Measurements from ENCODE around the gene SOX3. TPM values are rescaled to one million over a fixed set of nuclear protein-coding genes. Genes with fewer than 3 reads are reported as not detected.

The SOX3 gene
- polyA plus RNA-seq, 1 experiment, result not detected

DNA sequence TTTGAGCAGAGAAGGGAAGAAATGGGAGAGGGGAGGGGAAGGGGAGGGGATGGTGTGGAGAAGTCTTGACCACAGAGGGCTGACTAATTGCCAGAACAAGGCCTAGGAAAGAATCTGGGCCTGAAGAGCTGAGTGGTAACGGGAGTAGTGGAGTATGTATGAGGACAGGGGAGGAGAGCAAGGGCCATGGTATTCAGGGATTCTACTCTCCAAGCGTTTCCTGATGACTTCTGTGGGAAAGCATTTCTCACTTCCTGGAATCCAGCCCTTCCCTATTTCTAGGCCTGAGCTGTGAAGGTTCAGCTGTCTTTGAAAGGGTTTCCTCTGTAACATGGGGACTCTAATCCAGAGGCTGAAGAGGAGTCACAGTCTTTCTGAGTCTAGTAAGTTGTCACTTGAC lies 19.7 kb upstream of the SOX3 start:
- POLR2A ChIA-PET, result no interaction called here
- TF ChIP-seq, protein P1, sequence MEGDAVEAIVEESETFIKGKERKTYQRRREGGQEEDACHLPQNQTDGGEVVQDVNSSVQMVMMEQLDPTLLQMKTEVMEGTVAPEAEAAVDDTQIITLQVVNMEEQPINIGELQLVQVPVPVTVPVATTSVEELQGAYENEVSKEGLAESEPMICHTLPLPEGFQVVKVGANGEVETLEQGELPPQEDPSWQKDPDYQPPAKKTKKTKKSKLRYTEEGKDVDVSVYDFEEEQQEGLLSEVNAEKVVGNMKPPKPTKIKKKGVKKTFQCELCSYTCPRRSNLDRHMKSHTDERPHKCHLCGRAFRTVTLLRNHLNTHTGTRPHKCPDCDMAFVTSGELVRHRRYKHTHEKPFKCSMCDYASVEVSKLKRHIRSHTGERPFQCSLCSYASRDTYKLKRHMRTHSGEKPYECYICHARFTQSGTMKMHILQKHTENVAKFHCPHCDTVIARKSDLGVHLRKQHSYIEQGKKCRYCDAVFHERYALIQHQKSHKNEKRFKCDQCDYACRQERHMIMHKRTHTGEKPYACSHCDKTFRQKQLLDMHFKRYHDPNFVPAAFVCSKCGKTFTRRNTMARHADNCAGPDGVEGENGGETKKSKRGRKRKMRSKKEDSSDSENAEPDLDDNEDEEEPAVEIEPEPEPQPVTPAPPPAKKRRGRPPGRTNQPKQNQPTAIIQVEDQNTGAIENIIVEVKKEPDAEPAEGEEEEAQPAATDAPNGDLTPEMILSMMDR (IDR thresholded peaks at IDR 0.05; ENCODE audit: low read depth, low read length), result no peak
- Histone ChIP-seq H3K27me3 (ENCODE audit: control insufficient read depth, insufficient read depth, low read length) (no peaks in the 10 kb centered on the region), H3K4me3 (ENCODE audit: low read depth, low read length) (no peak overlapping the region), H3K27ac (ENCODE audit: low read depth, low read length) (no peak overlapping the region), H3K9me3 (ENCODE audit: control insufficient read depth, insufficient read depth, low read length) (no peaks in the 10 kb centered on the region)
- no peak for DNase-seq (ENCODE audit: low read depth, low spot score)
- CTCF ChIA-PET, result no interaction called here

DNA sequence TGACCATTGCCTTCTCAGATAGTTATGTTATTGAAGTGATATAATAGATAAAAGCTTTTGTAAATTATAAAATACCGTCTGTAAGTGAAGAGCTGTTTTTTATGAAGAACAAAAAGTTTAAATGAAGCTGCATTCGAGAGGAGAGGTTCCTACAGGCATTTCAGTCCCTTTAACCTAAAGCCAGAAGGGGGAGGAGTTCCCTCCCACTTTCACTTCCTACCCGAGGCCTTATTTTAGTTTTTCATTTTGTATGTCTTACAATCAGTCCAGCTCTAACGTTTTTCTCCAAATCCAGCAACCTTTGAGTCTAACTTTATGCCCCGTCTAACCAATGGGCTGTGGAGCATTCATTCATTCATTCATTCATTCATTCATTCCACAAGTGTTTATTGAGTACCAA lies 16.5 kb upstream of the SOX3 start:
- Histone ChIP-seq H3K27ac (ENCODE audit: low read depth, low read length) (no peak overlapping the region), H3K9me3 (ENCODE audit: control insufficient read depth, insufficient read depth, low read length) (no peaks in the 10 kb centered on the region), H3K27me3 (ENCODE audit: control insufficient read depth, insufficient read depth, low read length) (no peaks in the 10 kb centered on the region), H3K4me3 (ENCODE audit: low read depth, low read length) (no peak overlapping the region)
- TF ChIP-seq, protein P1 (IDR thresholded peaks at IDR 0.05; ENCODE audit: low read depth, low read length), result no peak
- no peak for DNase-seq (ENCODE audit: low read depth, low spot score)
- CTCF ChIA-PET, result interaction anchor here (2.2 kb wide), 1 partner anchor 51 kb away, joined by 5 read pairs; no protein-coding TSS in a partner anchor
- POLR2A ChIA-PET, result no interaction called here

DNA sequence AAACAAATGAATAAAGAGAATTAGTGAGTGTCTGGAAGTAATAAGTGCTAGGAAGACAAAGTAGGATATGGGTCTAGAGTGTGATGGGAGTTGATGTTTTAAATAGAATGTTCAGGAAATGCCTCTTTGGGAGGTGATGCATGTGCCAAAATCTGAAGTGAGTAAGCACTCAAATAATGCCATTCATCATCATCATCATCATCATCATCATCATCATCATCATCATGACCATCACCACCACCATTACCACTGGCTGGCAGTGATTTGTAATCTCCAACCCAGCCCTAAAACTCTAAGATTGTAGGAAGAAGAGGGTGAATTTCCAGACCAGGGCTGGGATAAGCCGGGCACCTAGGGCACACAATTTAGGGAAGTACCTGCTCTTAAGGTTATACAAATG lies 9.7 kb upstream of the SOX3 start:
- Histone ChIP-seq H3K4me3 (ENCODE audit: low read depth, low read length) (no peak overlapping the region), H3K9me3 (ENCODE audit: control insufficient read depth, insufficient read depth, low read length) (no peaks in the 10 kb centered on the region; the same call in 1 of the 2 replicates), H3K27ac (ENCODE audit: low read depth, low read length) (no peak overlapping the region), H3K27me3 (ENCODE audit: control insufficient read depth, insufficient read depth, low read length) (peaks cover 14% of the 10 kb centered on the region)
- TF ChIP-seq, protein P1 (IDR thresholded peaks at IDR 0.05; ENCODE audit: low read depth, low read length), result no peak
- POLR2A ChIA-PET, result no interaction called here
- CTCF ChIA-PET, result no interaction called here
- DNase-seq (ENCODE audit: low read depth, low spot score), result no peak

DNA sequence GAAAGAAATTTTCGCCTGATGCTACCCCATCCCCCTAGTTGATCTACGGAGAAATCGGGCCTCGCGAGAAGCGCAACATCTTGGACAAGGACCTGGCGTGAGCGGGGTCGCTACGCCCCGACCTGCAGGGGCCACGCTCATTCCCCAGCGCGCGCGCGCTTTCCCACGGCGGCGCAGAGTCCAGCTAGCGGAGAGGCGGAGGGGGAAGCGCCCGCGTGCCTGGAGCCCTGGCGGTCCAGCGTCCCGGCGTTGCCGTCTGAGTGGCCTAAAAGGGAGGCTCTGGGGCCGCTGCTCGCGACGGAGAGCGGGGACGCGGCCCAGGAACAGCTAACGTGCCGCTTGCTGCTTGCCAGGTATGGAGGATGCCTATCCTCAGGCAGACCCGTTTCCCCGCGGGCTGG lies 6.0 kb upstream of the SOX3 start:
- Histone ChIP-seq H3K9me3 (ENCODE audit: control insufficient read depth, insufficient read depth, low read length) (no peaks in the 10 kb centered on the region; the same call in 1 of the 2 replicates), H3K27me3 (ENCODE audit: control insufficient read depth, insufficient read depth, low read length) (peaks cover 38% of the 10 kb centered on the region), H3K27ac (ENCODE audit: low read depth, low read length) (no peak overlapping the region), H3K4me3 (ENCODE audit: low read depth, low read length) (no peak overlapping the region)
- CTCF ChIA-PET, result no interaction called here
- TF ChIP-seq, protein P1 (IDR thresholded peaks at IDR 0.05; ENCODE audit: low read depth, low read length), result no peak
- POLR2A ChIA-PET, result no interaction called here
- DNase-seq (ENCODE audit: low read depth, low spot score), result no peak

DNA sequence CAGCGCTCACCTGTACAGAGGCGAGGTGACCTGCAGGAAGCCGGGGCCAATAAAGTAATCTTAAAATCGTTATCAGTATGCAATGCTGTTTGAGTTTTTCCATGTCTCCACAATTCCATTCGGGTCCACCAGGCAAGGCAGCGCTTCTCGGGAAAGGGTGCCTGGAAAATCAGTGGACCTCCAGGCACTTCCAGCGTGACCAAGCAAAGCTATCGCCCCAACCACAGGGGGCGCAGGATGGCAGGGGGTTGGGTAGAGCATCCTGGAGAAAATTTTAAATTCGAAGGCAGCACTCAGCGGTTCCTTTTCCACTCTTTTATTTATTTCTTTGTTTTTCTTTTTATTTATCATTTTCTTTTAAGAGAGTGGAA lies 5.4 kb upstream of the SOX3 start:
- TF ChIP-seq, protein P1 (IDR thresholded peaks at IDR 0.05; ENCODE audit: low read depth, low read length), result no peak
- no peaks in the 10 kb centered on the region; the same call in 1 of the 2 replicates for H3K9me3 ChIP-seq (ENCODE audit: control insufficient read depth, insufficient read depth, low read length)
- no peak for DNase-seq (ENCODE audit: low read depth, low spot score)
- POLR2A ChIA-PET, result no interaction called here
- CTCF ChIA-PET, result no interaction called here
- H3K4me3 ChIP-seq (ENCODE audit: low read depth, low read length), result no peak overlapping the region
- peaks cover 42% of the 10 kb centered on the region for H3K27me3 ChIP-seq (ENCODE audit: control insufficient read depth, insufficient read depth, low read length)
- no peak overlapping the region for H3K27ac ChIP-seq (ENCODE audit: low read depth, low read length)
